GM19025 (cell line): Measurements from ENCODE around the gene ARPC1B.
A peak's percentile ranks its signal among the peaks of the same experiment; 100 is the strongest.
"Not testable (repeated sequence)": the region's sequence is repeated elsewhere in the genome, so short reads cannot be mapped to it uniquely, and the experiment has no call there.

Experiments
- ATAC-seq: cut with Tn5 transposase; IDR thresholded peaks from one replicate; pipeline ENCODE4 v1.9.1; 2021; ENCODE audit warnings: mild to moderate bottlenecking, low read depth, moderate library complexity; ENCODE audit not compliant: unreplicated experiment

The ARPC1B gene

DNA sequence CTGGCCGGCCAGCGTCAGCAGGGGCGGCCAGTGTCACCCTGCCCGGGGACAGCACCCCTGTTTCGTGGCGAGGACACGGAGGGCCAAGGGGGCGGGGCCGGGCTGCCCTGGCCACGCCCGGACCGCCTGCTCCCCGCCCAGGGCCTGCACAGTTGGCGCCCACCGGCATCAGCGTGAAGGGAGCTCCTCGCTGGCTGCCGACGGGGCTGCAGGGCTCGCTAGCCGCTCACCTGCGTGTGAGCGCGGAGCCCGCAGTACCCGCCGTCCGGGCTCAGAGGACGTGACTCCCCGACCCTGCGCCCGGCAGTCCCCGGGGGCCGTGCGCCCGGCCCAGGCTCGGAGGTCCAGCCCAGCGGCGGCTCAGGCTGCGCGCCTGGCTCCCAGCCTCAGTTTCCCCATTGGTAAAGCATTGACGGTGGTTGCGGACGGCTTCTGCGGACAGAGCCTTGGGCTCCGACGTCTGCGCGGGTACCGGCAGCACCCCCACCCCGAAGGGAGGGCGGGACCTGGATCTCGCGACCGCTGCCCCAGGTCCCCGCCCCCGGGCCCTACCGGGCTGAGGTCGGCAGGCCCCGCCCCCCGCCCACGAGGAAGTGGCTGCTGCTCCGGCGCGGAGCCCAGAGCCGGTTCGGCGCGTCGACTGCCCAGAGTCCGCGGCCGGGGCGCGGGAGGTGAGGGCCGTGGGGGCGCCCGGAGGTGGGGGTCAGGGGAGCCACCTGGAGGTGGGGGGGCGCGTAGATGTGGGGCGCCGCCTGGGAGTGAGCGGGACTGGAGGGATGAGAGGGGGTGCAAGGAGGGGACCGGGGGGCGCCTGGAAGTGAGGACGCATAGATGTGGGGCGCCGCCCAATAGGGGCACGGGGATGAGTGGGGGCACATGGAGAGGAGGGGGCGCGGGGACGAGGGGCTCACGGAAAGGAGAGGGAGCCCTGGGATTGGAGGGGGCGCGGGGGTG, at the start of gene ARPC1B:
TSS of gene ARPC1B (plus strand) at position 620 of the 954 bp plus-strand sequence. CDS start 10,985 bp downstream, outside the sequence.
- peak; percentile 51 for ATAC-seq

DNA sequence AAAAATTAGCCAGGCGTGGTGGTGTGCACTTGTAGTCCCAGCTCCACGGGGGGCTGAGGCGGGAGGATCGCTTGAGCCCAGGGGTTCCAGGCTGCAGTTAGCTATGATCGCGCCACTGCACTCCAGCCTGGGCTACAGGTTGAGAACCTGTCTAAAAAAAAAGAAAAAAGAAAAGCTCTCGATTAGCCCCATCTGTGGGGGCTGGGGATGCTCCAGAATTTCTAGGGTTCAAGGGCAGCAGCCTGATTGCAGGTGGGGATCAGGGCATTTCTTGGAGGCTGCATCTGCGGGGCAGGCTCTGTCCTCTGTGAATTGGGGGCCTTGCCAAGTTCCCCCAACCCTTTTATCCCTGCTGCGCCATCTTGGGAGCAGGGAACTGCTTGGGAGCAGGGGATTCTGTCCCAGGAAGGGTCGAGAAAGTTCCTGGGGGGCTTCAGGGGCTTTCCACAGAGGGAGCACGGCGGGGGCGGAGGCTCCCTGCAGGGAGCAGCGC, 49.5 kb upstream of the ARPC1B start:
- no peak for ATAC-seq

DNA sequence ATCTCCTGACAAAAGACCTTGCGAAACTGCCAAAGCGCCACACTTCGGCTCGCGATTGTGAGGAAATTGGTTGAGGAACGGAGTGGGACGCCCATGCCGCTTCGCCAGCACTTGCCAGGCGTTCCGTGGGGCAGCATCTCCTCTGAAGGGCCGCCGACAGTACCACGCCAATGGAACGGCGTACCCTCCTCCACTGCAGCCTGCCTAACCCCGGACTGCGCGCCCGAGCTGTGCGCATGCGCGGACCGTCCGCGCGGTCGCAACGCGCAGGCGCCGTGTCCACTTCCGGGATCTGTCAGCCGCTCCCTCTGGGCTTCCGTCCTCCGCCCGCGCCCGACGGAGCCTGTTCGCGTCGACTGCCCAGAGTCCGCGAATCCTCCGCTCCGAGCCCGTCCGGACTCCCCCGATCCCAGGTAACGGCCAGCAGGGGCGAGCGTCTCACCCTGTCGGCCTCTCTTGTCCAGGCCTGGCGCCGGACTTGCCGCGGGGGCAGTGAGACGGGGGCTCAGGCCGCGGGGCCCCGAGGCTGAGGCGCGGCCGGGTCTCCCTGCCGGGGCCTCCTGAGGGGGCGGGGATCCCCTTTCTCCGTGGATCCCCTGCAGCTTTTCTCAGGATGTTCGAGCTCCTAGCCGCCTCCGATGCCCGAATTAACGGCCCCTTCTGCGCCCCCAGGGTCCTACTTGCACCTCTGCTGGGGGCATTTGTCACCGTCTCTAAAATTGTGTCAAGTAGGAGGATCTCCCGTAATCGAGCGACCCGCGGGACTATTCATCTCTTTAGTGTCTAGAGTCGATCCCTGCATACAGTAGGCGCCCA, 48.7 kb upstream of the ARPC1B start, which contains the start of gene ARPC1A:
TSS of gene ARPC1A (plus strand) at position 307 of the 816 bp plus-strand sequence. CDS start 7,456 bp downstream, outside the sequence.
- peak; percentile 89 for ATAC-seq

DNA sequence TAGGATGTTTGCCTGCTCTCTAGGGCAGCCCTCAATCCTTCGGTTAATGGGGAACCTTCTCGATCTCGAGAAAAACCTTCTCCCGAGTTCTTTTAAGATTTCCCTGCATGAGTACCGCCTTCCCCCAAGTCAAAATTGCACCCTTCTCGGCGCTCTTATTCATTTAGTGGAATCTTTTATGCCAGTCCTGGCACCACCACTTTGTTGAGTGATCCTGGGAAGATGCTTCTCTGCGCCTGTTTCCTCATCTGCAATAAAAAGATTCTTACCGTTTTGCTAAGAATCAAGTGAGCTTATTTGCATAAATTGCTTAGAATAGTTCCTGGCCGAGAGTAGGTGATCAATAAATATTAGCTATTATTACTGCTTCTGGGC, 48.1 kb upstream of the ARPC1B start:
- no peak for ATAC-seq

DNA sequence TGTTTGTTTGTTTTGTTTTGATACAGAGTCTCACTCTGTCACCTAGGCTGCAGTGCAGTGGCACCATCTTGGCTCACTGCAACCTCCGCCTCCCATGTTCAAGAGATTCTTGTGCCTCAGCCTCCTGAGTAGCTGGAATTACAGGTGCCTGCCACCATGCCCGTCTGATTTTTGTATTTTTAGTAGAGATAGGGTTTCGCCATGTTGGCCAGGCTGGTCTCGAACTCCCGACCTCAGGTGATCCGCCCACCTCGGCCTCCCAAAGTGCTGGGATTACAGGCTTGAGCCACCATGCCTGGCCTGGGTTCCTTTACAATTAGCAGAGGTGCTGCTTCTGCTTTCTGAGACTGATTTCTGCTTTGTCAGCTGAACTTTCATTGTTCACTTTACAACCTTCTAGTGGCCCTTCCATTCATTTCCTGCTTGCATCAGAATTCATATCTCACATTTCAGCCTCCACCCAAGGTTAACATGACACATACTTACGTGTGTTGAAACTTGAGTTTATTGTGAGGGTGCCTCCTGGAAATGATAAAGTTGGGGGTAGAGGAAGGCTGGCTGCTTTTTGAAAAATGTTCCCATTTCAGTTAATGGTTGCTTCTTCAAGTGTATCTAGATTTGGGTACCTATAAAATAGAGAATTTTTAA, 44.1 kb upstream of the ARPC1B start:
- not testable (repeated sequence) for ATAC-seq

DNA sequence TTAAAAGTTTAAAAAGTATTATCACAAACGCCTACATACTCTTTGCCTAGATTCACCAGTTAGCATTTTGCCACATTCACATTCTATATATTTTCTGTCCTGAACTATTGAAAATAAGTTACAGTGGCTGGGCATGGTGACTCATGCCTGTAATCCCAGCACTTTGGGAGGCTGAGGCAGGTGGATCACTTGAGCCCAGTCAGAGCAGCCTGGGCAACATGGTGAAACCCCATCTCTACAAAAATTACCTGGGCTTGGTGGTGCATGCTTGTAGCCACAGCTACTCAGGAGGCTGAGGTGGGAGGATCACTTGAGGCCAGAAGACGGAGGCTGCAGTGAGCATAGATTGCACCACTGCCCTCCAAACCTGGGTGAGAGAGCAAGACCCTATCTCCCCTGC, 43.5 kb upstream of the ARPC1B start:
- ATAC-seq = no peak

DNA sequence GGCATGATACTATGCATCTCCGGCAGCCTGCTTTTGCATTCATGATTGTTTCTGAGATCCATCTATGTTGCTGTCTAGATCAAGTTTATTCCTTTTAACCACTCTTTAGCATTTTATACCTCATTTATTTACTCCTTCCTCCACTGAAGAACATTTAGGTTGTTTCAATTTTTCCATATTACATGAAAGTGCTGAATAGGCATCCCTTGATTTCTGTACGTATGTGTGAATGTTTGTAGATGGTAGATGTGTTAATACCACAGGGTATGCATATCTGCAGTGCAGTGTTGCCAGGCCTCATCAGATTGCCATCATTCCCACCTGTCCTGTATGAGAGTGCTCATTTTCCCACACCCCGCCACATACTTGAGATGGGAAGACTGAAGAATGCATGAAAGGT, 34.9 kb upstream of the ARPC1B start:
- ATAC-seq = no peak

DNA sequence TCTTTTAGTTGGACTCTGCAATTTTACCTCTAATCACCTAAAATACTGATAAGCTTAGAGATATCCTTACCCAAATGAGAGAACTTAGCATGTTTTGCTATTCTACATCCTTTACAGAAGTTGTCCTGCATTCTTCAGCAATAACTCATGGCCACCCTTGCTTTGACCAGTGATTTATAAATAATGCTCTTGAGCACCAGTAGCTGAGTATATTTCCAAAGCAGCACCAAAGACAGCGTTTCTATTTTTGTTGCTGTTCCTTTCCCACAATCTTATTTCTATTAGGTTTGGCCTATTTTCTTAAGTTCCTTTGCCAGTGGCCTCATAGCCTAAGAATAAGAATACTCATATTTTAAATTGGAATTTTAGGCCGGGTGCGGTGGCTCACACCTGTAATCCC, 33.9 kb upstream of the ARPC1B start:
- ATAC-seq = no peak

DNA sequence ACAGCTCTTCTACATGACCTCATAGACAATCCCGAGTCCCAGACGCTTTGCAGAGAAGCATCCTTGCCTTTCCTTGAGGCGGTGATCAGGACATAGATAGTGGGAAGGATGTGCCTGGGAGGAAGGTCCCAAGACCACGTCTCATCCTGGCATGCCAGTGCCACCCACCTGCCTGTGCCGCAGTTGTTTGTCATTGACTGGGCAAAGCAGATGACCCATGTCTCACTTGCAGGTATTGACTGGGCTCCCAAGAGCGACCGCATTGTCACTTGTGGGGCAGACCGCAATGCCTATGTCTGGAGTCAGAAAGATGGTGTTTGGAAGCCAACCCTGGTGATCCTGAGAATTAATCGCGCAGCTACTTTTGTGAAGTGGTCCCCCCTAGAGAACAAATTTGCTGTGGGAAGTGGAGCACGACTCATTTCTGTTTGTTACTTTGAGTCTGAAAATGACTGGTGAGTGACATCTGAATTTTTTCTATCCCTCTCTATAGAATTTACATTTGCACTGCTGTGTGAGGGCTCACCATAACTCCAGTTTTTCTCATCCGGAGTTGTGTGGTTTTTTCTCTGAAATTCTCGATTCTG, 30.4 kb upstream of the ARPC1B start:
- ATAC-seq = no peak

DNA sequence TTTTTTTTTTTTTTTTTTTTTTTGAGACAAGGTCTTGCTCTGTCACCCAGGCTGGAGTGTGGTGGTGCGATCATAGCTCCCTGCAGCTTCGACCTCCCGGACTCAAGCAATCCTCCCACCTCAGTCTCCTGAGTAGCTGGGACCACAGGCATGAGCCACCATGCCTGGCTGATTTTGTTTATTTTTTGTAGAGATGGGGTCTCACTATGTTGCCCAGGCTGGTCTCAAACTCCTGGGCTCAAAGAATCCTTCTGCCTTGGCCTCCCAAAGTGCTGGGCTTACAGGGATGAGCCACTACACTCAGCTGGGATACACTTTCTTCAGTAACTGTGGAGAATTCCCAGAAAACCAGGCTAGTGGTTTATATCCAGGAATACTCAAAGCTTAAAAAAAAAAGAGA, 23.9 kb upstream of the ARPC1B start:
- not testable (repeated sequence) for ATAC-seq

DNA sequence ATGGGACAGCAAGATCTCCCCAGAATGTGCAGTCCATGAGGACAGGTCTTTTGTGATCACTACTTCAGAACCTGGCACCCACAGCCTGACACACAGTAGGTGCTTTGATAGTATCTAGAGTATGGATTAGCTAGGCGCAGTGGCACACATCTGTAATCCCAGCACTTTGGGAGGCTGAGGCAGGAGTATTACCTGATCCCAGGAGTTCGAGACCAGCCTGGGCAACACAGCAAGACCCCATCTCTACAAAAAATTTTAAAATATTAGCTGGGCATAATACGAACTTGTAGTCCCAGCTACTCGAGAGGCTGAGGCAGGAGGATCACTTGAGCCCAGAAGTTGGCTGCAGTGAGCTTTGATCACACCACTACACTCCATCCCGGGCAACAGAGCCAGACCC, 22.3 kb upstream of the ARPC1B start:
- ATAC-seq = no peak

DNA sequence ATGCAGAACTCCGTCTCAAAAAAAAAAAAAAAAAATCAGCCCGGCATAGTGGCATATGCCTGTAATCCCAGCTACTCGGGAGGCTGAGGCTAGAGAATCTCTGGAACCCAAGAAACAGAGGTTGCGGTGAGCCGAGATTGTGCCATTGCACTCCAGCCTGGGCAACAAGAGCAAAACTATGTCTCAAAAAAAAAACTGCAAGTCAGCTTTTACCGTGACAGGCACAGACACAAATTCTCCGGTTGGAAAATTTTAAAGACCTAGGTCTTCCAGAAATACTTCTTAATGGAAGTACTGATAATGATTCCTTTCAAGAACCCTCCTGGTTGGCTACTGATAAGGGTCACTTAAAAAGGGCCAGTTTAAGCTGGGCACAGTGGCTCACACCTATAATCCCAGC, 19.4 kb upstream of the ARPC1B start:
- no peak for ATAC-seq

DNA sequence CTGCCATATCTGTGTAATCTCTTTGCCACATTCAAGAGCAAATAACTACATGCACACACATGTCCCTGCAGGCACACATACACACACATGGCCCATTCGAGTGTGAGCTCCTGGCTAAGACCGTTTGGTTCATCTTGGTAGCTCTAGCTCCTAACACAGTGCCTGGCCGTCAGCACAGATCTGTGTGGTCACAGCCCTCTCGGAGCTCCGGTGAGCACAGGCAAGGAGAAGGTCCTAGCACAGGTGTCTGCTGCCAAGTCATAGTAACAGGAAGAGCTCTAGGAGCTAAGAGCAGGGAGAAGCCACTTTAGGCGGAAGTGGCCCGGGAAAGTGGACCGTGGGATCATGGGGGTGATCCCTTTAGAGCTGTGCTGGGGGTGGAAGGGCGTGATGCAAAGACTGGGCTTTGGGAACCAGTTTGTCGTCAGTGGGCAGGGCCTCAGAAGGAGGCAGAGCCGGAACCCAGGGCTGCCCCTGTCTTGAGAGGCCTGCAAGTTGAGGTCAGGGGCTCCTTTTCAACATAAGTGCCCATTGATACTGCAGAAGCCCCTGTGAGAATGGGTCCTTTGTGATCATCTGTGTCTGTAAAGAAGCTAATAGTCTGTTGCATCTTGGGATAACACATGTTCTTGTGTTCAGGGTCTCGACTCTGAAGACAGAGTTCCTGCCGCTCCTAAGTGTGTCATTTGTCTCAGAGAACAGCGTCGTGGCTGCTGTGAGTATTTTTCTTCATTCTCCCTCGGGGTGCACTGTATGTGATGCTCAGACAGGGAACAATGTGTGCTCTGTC, 16.6 kb upstream of the ARPC1B start:
- no peak for ATAC-seq

DNA sequence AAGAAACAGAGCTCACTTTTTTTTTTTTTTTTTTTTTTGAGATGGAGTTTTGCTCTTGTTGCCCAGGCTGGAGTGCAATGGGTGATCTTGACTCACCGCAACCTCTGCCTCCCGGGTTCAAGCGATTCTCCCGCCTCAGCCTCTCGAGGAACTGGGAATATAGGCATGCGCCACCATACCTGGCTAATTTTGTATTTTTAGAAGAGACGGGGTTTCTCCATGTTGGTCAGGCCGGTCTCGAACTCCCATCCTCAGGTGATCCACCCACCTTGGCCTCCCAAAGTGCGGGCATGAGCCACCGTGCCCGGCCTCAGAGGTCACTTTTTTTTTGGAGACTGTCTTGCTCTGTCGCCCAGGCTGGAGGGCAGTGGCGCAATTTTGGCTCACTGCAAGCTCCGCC, 16.0 kb upstream of the ARPC1B start:
- not testable (repeated sequence) for ATAC-seq

DNA sequence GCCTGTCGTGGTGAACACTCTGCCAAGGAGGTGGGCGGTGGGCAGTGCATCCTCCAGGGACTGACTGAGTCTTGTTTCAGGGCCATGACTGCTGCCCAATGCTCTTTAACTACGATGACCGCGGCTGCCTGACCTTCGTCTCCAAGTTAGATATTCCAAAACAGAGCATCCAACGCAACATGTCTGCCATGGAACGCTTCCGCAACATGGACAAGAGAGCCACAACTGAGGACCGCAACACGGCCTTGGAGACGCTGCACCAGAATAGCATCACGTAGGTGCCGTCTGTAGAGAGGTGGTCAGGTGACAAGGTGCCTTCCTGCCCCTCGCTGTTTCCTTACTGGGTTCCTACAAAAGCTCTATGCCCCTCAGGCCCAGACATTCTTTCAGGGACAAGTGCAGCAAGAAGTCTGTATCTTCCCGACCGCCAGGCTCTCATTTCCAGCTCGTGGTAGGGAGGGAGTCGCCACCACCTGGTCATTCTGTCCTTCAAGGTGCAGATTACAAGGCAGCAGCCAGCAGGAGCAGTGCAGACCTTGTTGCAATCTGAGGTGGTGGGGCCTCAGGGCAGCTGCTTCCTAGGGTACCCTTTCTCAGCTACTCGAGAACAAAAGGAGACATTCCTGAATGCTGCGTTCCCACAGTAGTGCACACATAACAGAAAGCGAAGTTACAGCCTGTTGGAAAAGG, 14.9 kb upstream of the ARPC1B start:
- ATAC-seq = no peak

DNA sequence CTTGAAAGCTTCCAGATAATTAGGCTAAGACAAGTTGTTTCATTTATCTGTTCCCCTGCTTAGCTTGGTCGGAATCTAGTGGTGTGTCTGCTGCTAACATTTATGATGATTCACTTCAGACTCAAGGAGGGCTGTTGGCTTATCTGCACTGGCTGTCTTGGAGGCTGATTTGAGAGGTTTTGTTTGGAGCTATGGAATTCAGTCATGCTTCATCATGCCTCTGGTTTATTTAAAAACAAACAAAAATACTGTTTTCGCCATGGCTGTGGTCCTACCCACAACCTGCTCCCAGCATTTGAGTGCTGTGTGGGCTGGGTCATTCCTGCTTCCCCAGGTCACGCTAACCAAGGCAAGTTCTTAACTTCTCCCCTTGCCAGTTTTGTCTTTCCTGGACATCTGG, 11.7 kb upstream of the ARPC1B start:
- no peak for ATAC-seq

DNA sequence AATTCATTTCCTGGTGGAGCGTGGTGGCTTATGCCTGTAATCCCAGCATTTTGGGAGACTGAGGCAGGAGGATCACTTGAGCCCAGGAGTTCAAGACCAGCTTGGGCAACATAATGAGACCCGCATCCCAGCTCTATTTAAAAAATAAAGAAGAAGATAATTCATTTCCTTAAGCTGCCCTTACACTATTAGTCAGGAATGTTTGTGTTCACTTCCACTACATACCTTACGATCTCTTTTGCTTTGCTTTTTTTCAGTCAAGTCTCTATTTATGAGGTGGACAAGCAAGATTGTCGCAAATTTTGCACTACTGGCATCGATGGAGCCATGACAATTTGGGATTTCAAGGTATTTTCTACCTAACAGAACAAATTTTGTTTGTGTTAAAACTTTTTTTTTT, 11.2 kb upstream of the ARPC1B start:
- ATAC-seq = no peak

DNA sequence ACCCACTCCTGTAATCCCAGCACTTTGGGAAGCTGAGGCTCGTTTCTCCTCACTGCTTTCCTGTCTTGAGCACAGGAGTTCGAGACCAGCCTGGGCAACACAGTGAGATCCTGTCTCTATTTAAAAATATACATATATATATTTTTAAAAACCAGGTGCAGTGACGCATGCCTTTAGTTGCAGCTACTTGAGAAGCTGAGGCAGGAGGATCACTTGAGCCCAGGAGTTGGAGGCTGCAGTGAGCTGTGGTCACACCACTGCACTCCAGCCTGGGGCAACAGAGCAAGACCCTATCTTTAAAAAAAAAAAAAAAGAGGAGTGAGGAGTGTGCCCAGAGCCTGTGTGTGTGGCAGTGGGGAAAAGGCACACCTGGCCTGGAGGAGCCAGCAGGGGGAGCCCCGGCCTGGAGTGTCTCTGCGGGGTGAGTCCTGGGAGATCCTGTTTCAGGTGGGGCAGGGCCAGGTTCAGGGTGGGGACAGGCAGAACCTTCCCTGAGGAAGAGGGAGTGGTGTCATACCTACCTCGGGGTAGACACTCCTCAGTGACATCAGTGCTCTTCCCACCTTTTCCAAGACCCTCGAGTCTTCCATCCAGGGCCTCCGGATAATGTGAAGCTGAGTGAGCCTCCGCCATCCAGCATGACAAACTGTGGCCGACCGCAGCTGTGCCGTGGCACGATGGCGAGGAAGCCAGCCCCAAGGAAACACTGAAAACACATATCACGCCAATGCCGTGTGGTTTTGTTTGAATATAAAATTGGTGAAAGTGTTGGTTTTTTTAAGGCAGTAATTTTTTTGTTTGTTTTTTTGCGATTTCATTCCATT, 9.0 kb upstream of the ARPC1B start:
- ATAC-seq = no peak
